HG02981 (cell line): ENCODE measurements around the gene MALRD1.

Experiments used
- ATAC-seq: cut with Tn5 transposase; IDR thresholded peaks from one replicate; pipeline ENCODE4 v1.9.1; 2021; ENCODE audit warnings: mild to moderate bottlenecking, moderate library complexity; ENCODE audit not compliant: unreplicated experiment

Gene MALRD1

GRCh38 chr10:19628767-19629560, 580.4 kb downstream of the MALRD1 start:
- no peak for ATAC-seq

- ATAC-seq, result no peak
These were observed 581.0 kb downstream of the MALRD1 start for GRCh38 chr10:19629567-19629966.

GRCh38 chr10:19634163-19634562, 585.6 kb downstream of the MALRD1 start:
- no peak for ATAC-seq

- no peak for ATAC-seq
These were observed 589.7 kb downstream of the MALRD1 start for GRCh38 chr10:19638182-19638895.

- no peak for ATAC-seq
These were observed 590.3 kb downstream of the MALRD1 start for GRCh38 chr10:19638896-19639233.

- no peak for ATAC-seq
These were observed 592.1 kb downstream of the MALRD1 start for GRCh38 chr10:19640566-19641263.

- ATAC-seq, result no peak
These were observed 602.9 kb downstream of the MALRD1 start for GRCh38 chr10:19651549-19651948.

GRCh38 chr10:19652750-19653149, 604.1 kb downstream of the MALRD1 start:
- no peak for ATAC-seq

- ATAC-seq, result no peak
These were observed 605.3 kb downstream of the MALRD1 start for GRCh38 chr10:19653931-19654330.

GRCh38 chr10:19654576-19654975, 606.0 kb downstream of the MALRD1 start:
- no peak for ATAC-seq

- ATAC-seq, result no peak
These were observed 607.9 kb downstream of the MALRD1 start for GRCh38 chr10:19656420-19657042.

- ATAC-seq, result no peak
These were observed 609.5 kb downstream of the MALRD1 start for GRCh38 chr10:19658131-19658530.

GRCh38 chr10:19658622-19659233, 610.1 kb downstream of the MALRD1 start:
- no peak for ATAC-seq

GRCh38 chr10:19659920-19660655, 611.5 kb downstream of the MALRD1 start:
- ATAC-seq, result no peak

GRCh38 chr10:19663344-19663743, 614.7 kb downstream of the MALRD1 start:
- no peak for ATAC-seq

GRCh38 chr10:19668116-19668515, 619.5 kb downstream of the MALRD1 start:
- ATAC-seq, result no peak

- no peak for ATAC-seq
These were observed 627.5 kb downstream of the MALRD1 start for GRCh38 chr10:19676063-19676462.

GRCh38 chr10:19683356-19683755, 634.8 kb downstream of the MALRD1 start:
- no peak for ATAC-seq

GRCh38 chr10:19683960-19684359, 635.4 kb downstream of the MALRD1 start:
- no peak for ATAC-seq

- no peak for ATAC-seq
These were observed 639.7 kb downstream of the MALRD1 start for GRCh38 chr10:19688344-19688743.
